GM23338 (cell line): Measurements from ENCODE around the gene ADAMTS17. TPM values are rescaled to one million over a fixed set of nuclear protein-coding genes. Genes with fewer than 3 reads are reported as not detected.

Experiments
- ATAC-seq: fragments of 200-7000 bp; cut with Tn5 transposase; 3 replicates; pipeline ENCODE4 v1.9.1; 2020
- DNase-seq: peaks from one replicate; pipeline ENCODE4 v3.0.0-alpha.2; 2015; ENCODE audit warnings: low spot score
- H2AFZ ChIP-seq: fragments of 200-600 bp; sonication (generic); 2 replicates; pipeline ENCODE4 v1.8.0; 2016; ENCODE audit warnings: antibody characterized with exemption, mild to moderate bottlenecking, moderate library complexity
- H3F3A ChIP-seq: fragments of 200-600 bp; sonication (generic); replicated peaks from 2 replicates; pipeline ENCODE4 v1.8.0; 2017; ENCODE audit warnings: antibody characterized with exemption, mixed run types, low read depth
- H3K27ac ChIP-seq: fragments of 200-600 bp; sonication (generic); 2 replicates; pipeline ENCODE4 v1.6.1; 2016; ENCODE audit warnings: low read depth
- H3K27me3 ChIP-seq: fragments of 200-600 bp; sonication (generic); 2 replicates; pipeline ENCODE4 v1.8.0; 2016; ENCODE audit warnings: mild to moderate bottlenecking, mixed run types, moderate library complexity; ENCODE audit not compliant: insufficient read depth
- H3K36me3 ChIP-seq: fragments of 200-600 bp; sonication (generic); 2 replicates; pipeline ENCODE4 v1.8.0; 2016; ENCODE audit warnings: mild to moderate bottlenecking; ENCODE audit not compliant: insufficient read depth
- H3K4me1 ChIP-seq: fragments of 200-600 bp; sonication (generic); 2 replicates; pipeline ENCODE4 v1.8.0; 2016; ENCODE audit warnings: mild to moderate bottlenecking, moderate library complexity; ENCODE audit not compliant: insufficient read depth
- H3K4me2 ChIP-seq: fragments of 200-600 bp; sonication (generic); 2 replicates; pipeline ENCODE4 v1.7.1; 2017; ENCODE audit warnings: mixed run types
- H3K4me3 ChIP-seq: fragments of 200-600 bp; sonication (generic); 2 replicates; pipeline ENCODE4 v1.6.1; 2016; ENCODE audit warnings: mixed run types
- H3K79me2 ChIP-seq: fragments of 200-600 bp; sonication (generic); replicated peaks from 2 replicates; pipeline ENCODE4 v1.8.0; 2017; ENCODE audit warnings: mild to moderate bottlenecking; ENCODE audit not compliant: insufficient read depth
- H3K9me2 ChIP-seq: fragments of 200-600 bp; sonication (generic); 2 replicates; pipeline ENCODE4 v1.8.0; 2017; ENCODE audit not compliant: insufficient read depth
- H4K20me1 ChIP-seq: fragments of 200-600 bp; sonication (generic); replicated peaks from 2 replicates; pipeline ENCODE4 v1.8.0; 2017; ENCODE audit warnings: mild to moderate bottlenecking; ENCODE audit not compliant: insufficient read depth
- H3K27ac Mint-ChIP-seq: 2 replicates; pipeline ENCODE4 v1.8.0; 2020; ENCODE audit warnings: inconsistent platforms, mild to moderate bottlenecking, moderate library complexity, mixed read lengths
- H3K27me3 Mint-ChIP-seq: 3 replicates; pipeline ENCODE4 v1.8.0; 2022; ENCODE audit warnings: low read depth, mild to moderate bottlenecking, moderate library complexity, mixed read lengths, inconsistent platforms; ENCODE audit not compliant: insufficient read depth, poor library complexity
- H3K36me3 Mint-ChIP-seq: 3 replicates; pipeline ENCODE4 v1.8.0; 2021; ENCODE audit warnings: low read depth, mild to moderate bottlenecking, inconsistent platforms, moderate library complexity, mixed read lengths
- H3K4me1 Mint-ChIP-seq: 3 replicates; pipeline ENCODE4 v1.8.0; 2020; ENCODE audit warnings: mild to moderate bottlenecking, inconsistent platforms, mixed read lengths
- H3K4me3 Mint-ChIP-seq: 3 replicates; pipeline ENCODE4 v1.8.0; 2021; ENCODE audit warnings: moderate library complexity, mild to moderate bottlenecking, inconsistent platforms, mixed read lengths
- H3K9me3 Mint-ChIP-seq: 3 replicates; pipeline ENCODE4 v1.8.0; 2020; ENCODE audit warnings: moderate library complexity, mild to moderate bottlenecking, inconsistent platforms, mixed read lengths
- CREB1 ChIP-seq: fragments of 250-450 bp; sonication (Bioruptor Pico); IDR thresholded peaks from 2 replicates; pipeline ENCODE4 v1.5.0; 2020; ENCODE audit warnings: low read depth, mild to moderate bottlenecking, moderate library complexity
- EZH2 ChIP-seq: fragments of 200-600 bp; sonication (generic); IDR thresholded peaks from one replicate; pipeline ENCODE4 v1.8.0; 2017; ENCODE audit warnings: antibody characterized with exemption, mild to moderate bottlenecking, low read depth; ENCODE audit not compliant: unreplicated experiment
- EZH2phosphoT487 ChIP-seq: fragments of 200-600 bp; sonication (generic); IDR thresholded peaks from one replicate; pipeline ENCODE4 v1.8.1; 2018; ENCODE audit warnings: antibody characterized with exemption; ENCODE audit not compliant: unreplicated experiment
- NANOG ChIP-seq: IDR thresholded peaks from 2 replicates; pipeline ENCODE4 v1.6.1; 2016; ENCODE audit warnings: antibody characterized with exemption, borderline replicate concordance
- POLR2AphosphoS5 ChIP-seq: IDR thresholded peaks from 2 replicates; pipeline ENCODE4 v1.6.1; 2016; ENCODE audit warnings: antibody characterized with exemption, low read depth
- STAT1 ChIP-seq: IDR thresholded peaks from one replicate; pipeline ENCODE4 v1.6.1; 2016; ENCODE audit warnings: antibody characterized with exemption; ENCODE audit not compliant: unreplicated experiment
- ZNF114 ChIP-seq: fragments of 250-450 bp; sonication (Bioruptor Pico); IDR thresholded peaks from 2 replicates; pipeline ENCODE4 v1.5.0; 2020; ENCODE audit warnings: mild to moderate bottlenecking, moderate library complexity
- ZNF331 ChIP-seq: fragments of 250-450 bp; sonication (Bioruptor Pico); IDR thresholded peaks from 2 replicates; pipeline ENCODE4 v1.5.0; 2020; ENCODE audit warnings: low read depth, mild to moderate bottlenecking, moderate library complexity
- polyA plus RNA-seq: library from polyadenylated mRNA; unstranded; fragments of >200 nt; fragmentation: Nextera tagmentation; extraction: Ambion mirVana; gene quantifications from 2 replicates; pipeline ENCODE4 v1.2.1, GENCODE V29; 2016
- total RNA-seq: library from RNA; depleted of rRNA; stranded (reverse); fragments of >200 nt; shearing (Covaris generic); gene quantifications from 2 replicates; pipeline ENCODE4 v1.2.3, GENCODE V29; 2014
- TF ChIP-seq, protein P1 (sequence below): IDR thresholded peaks from 2 replicates; pipeline ENCODE4 v1.6.1; 2016; ENCODE audit warnings: antibody characterized with exemption
- TF ChIP-seq, protein P2 (sequence below): IDR thresholded peaks from one replicate; pipeline ENCODE4 v1.6.1; 2018; ENCODE audit warnings: antibody characterized with exemption; ENCODE audit not compliant: unreplicated experiment
- TF ChIP-seq, protein P3 (sequence below), 2 experiments: fragments of 200-600 bp in 1 of 2; sonication (generic) in 1 of 2; conservative IDR thresholded peaks; 2 replicates each; pipeline versions ENCODE4 v1.5.1 to v1.6.1; 2016 to 2017; ENCODE audit warnings: antibody characterized with exemption in 2 of 2, low read depth in 2 of 2, mild to moderate bottlenecking in 2 of 2, moderate library complexity in 1 of 2

Gene ADAMTS17
- total and polyA plus RNA-seq, 2 experiments from 2014 or later, result 0.60 to 3.8 TPM

DNA sequence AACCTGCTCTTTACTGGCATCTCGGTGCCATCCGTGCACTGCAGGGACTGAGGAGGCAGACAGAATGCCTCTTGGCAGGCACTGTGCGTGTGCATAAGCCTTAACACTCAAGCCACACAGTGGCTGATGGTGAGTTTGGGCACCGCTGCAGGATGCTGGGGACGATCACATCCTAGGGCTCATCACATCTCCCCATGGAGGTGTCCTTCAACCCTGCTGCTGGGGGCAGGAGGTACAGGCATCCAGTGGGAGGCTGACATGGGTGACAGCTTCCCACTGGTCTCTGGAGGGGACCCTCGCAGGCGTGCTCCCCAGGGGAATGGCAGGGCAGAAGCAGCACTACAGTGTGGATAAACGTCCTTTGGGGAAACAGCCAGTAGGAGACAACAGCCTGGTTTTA lies 190.9 kb downstream of the ADAMTS17 start (continued):
- no peak for TF ChIP-seq EZH2
- TF ChIP-seq ZNF331 (CRISPR knock-in tag), result no peak
- no peak for TF ChIP-seq STAT1
- TF ChIP-seq, protein P1, sequence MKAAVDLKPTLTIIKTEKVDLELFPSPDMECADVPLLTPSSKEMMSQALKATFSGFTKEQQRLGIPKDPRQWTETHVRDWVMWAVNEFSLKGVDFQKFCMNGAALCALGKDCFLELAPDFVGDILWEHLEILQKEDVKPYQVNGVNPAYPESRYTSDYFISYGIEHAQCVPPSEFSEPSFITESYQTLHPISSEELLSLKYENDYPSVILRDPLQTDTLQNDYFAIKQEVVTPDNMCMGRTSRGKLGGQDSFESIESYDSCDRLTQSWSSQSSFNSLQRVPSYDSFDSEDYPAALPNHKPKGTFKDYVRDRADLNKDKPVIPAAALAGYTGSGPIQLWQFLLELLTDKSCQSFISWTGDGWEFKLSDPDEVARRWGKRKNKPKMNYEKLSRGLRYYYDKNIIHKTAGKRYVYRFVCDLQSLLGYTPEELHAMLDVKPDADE, result no peak
- TF ChIP-seq ZNF114 (CRISPR knock-in tag), result no peak
- TF ChIP-seq, protein P2, sequence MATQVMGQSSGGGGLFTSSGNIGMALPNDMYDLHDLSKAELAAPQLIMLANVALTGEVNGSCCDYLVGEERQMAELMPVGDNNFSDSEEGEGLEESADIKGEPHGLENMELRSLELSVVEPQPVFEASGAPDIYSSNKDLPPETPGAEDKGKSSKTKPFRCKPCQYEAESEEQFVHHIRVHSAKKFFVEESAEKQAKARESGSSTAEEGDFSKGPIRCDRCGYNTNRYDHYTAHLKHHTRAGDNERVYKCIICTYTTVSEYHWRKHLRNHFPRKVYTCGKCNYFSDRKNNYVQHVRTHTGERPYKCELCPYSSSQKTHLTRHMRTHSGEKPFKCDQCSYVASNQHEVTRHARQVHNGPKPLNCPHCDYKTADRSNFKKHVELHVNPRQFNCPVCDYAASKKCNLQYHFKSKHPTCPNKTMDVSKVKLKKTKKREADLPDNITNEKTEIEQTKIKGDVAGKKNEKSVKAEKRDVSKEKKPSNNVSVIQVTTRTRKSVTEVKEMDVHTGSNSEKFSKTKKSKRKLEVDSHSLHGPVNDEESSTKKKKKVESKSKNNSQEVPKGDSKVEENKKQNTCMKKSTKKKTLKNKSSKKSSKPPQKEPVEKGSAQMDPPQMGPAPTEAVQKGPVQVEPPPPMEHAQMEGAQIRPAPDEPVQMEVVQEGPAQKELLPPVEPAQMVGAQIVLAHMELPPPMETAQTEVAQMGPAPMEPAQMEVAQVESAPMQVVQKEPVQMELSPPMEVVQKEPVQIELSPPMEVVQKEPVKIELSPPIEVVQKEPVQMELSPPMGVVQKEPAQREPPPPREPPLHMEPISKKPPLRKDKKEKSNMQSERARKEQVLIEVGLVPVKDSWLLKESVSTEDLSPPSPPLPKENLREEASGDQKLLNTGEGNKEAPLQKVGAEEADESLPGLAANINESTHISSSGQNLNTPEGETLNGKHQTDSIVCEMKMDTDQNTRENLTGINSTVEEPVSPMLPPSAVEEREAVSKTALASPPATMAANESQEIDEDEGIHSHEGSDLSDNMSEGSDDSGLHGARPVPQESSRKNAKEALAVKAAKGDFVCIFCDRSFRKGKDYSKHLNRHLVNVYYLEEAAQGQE, result no peak
- TF ChIP-seq POLR2AphosphoS5, result no peak
- no peak for TF ChIP-seq NANOG
- TF ChIP-seq, protein P3, sequence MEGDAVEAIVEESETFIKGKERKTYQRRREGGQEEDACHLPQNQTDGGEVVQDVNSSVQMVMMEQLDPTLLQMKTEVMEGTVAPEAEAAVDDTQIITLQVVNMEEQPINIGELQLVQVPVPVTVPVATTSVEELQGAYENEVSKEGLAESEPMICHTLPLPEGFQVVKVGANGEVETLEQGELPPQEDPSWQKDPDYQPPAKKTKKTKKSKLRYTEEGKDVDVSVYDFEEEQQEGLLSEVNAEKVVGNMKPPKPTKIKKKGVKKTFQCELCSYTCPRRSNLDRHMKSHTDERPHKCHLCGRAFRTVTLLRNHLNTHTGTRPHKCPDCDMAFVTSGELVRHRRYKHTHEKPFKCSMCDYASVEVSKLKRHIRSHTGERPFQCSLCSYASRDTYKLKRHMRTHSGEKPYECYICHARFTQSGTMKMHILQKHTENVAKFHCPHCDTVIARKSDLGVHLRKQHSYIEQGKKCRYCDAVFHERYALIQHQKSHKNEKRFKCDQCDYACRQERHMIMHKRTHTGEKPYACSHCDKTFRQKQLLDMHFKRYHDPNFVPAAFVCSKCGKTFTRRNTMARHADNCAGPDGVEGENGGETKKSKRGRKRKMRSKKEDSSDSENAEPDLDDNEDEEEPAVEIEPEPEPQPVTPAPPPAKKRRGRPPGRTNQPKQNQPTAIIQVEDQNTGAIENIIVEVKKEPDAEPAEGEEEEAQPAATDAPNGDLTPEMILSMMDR (conservative IDR thresholded peaks at IDR 0.05; ENCODE audit: low read depth in 2 of 2), result no peak
- TF ChIP-seq CREB1 (CRISPR knock-in tag), result no peak

DNA sequence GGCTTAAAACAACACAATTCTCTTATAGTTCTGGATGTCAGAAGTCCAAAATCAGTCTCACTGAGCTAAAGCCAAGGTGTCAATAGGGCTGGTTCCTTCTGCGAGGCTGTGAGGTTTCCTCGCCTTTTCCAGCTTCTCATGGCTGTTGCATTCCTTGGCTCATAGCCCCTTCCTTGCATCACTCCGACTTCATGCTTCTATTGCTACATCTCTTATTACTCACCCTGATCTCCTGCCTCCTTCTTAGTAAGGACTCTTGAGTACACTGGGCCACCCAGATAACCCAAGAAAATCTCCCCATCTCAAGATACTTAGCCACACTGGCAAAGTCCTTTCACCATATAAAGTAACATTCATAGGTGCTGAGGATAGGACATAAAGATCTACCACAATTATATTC lies 193.9 kb downstream of the ADAMTS17 start:
- Mint-ChIP-seq H3K27ac (no peak overlapping the region), H3K36me3 (peaks cover 17% of the 10 kb centered on the region), H3K4me1 (no peaks in the 10 kb centered on the region), H3K9me3 (peaks cover 31% of the 10 kb centered on the region), H3K4me3 (no peak overlapping the region), H3K27me3 (peaks cover 5% of the 10 kb centered on the region)
- Histone ChIP-seq H3F3A (no peaks in the 10 kb centered on the region), H3K9me2 (no peaks in the 10 kb centered on the region), H3K4me3 (no peak overlapping the region), H4K20me1 (no peaks in the 10 kb centered on the region), H3K27ac (no peak overlapping the region), H3K36me3 (no peaks in the 10 kb centered on the region), H3K79me2 (no peaks in the 10 kb centered on the region), H3K4me2 (no peak overlapping the region), H3K4me1 (no peaks in the 10 kb centered on the region), H3K27me3 (no peaks in the 10 kb centered on the region), H2AFZ (no peak overlapping the region)
- ATAC-seq (no peak), DNase-seq (no peak)
- TF ChIP-seq, protein P1, result no peak
- TF ChIP-seq CREB1 (CRISPR knock-in tag), result no peak
- TF ChIP-seq, protein P3 (conservative IDR thresholded peaks at IDR 0.05; ENCODE audit: low read depth in 2 of 2), result no peak
- no peak for TF ChIP-seq ZNF114 (CRISPR knock-in tag)
- no peak for TF ChIP-seq POLR2AphosphoS5
- TF ChIP-seq EZH2phosphoT487, result no peak
- TF ChIP-seq, protein P2, result no peak
- TF ChIP-seq STAT1, result no peak
